ENCODE data around the gene EZR. TPM values are rescaled to one million over a fixed set of nuclear protein-coding genes. Genes with fewer than 3 reads are reported as not detected.

EZR gene
- total RNA-seq, 1 experiment from 2014 or later: 1,402 TPM

GRCh38 chr6:158769234-158769770 lies 49.9 kb downstream of the EZR start:
- TF ChIP-seq CEBPB (IDR thresholded peaks at IDR 0.05; ENCODE audit: low read depth): no peak
- TF ChIP-seq CBX3 (IDR thresholded peaks at IDR 0.05; ENCODE audit: low read depth): no peak
- TF ChIP-seq POLR2AphosphoS5 (IDR thresholded peaks at IDR 0.05; ENCODE audit: low read depth, low read length): peak; percentile 80
- peaks cover 29% of the 10 kb centered on the region; the same call in 1 of the 2 replicates for H4K20me1 ChIP-seq (ENCODE audit: insufficient read depth)
- no peak for ATAC-seq
- no TSS peak for BruUV-seq (replicated peaks)
- H3K9ac ChIP-seq (ENCODE audit: low read length): peak overlapping the region; percentile 18
- no peaks in the 10 kb centered on the region for H3K27me3 ChIP-seq (ENCODE audit: insufficient read depth, low read length)
- peaks cover 13 to 100% of the 10 kb centered on the region in 2 experiments for H3K4me1 ChIP-seq (ENCODE audit: control insufficient read depth in 1 of 2, insufficient read depth in 2 of 2, low read length in 2 of 2)
- H2AFZ ChIP-seq (ENCODE audit: low read depth, low read length, poor library complexity, severe bottlenecking): no peak overlapping the region
- no peak overlapping the region for H3K4me3 ChIP-seq (replicated peaks in 1 of 2; ENCODE audit: low read depth in 1 of 2, low read length in 2 of 2)
- no peaks in the 10 kb centered on the region for H3K9me3 ChIP-seq (ENCODE audit: control insufficient read depth in 1 of 2, insufficient read depth in 1 of 2, low read depth in 1 of 2, low read length in 2 of 2)
- ChIA-PET RAD21 (ENCODE audit: low non-redundant PET in 1 of 2, low total read pairs in 2 of 2, uncharacterized antibody in 2 of 2, unreplicated experiment in 2 of 2) (no interaction called here), POLR2A (interaction anchor here (9.3 kb wide), 1 partner anchor 99 kb away, joined by 39 read pairs; no protein-coding TSS in a partner anchor), CTCF (interaction anchor here (1.1 to 2.5 kb wide), 4 partner anchors 24 to 365 kb away, joined by 3 to 11 read pairs (median 4); no protein-coding TSS in a partner anchor)
- no peak overlapping the region for H3K4me2 ChIP-seq (ENCODE audit: low read length)
- peaks cover 66 to 92% of the 10 kb centered on the region in 2 experiments for H3K36me3 ChIP-seq (ENCODE audit: control insufficient read depth in 1 of 2, insufficient read depth in 2 of 2, low read length in 2 of 2)
- peaks cover 76% of the 10 kb centered on the region for H3K79me2 ChIP-seq (ENCODE audit: insufficient read depth, low read length)
- peak overlapping the region; percentile 57 for H3K27ac ChIP-seq (ENCODE audit: low read depth, low read length)
- no peaks in the 10 kb centered on the region for H3K9me2 ChIP-seq (ENCODE audit: insufficient read depth)
- intact Hi-C loops (cut with micrococcal nuclease): loop anchor here (10.0 kb wide), 1 partner anchor 335 kb away; no protein-coding TSS in a partner anchor
- no peak for DNase-seq (ENCODE audit: low read depth, low spot score)

DNA sequence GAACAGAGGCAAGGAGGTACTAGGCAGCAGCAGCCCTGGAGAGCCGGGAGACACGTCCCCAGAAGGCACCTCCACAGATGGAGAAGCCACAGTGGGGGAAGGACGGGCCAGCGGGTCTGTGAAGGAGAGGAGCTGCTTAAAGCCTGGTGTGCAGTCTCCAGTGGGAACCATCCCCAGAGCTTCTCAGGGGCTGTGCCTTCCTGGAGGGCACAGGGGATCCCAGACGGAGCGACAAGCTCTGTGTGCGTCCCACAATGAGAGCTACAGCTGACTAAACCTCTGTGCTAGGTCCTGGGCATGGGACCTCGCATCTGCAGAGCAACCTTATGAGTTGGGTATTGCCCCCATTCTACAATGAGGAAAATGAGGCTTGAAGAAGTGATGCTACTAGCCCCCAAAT lies 50.7 kb downstream of the EZR start:
- BruUV-seq (replicated peaks): no TSS peak
- peaks cover 68% of the 10 kb centered on the region for H3K79me2 ChIP-seq (ENCODE audit: insufficient read depth, low read length)
- H3K27me3 ChIP-seq (ENCODE audit: insufficient read depth, low read length): no peaks in the 10 kb centered on the region
- ChIA-PET CTCF (interaction anchor here (0.6 to 2.5 kb wide), 4 partner anchors 25 to 77 kb away, joined by 3 to 11 read pairs (median 4); no protein-coding TSS in a partner anchor), RAD21 (ENCODE audit: low non-redundant PET in 1 of 2, low total read pairs in 2 of 2, uncharacterized antibody in 2 of 2, unreplicated experiment in 2 of 2) (no interaction called here), POLR2A (interaction anchor here (0.8 to 9.3 kb wide), 3 partner anchors 25 to 100 kb away, joined by 3 to 39 read pairs (median 3); no protein-coding TSS in a partner anchor)
- no peak for DNase-seq (ENCODE audit: low read depth, low spot score)
- H3K4me2 ChIP-seq (ENCODE audit: low read length): peak overlapping the region; percentile 4; the same call in 1 of the 2 replicates
- H3K27ac ChIP-seq (ENCODE audit: low read depth, low read length): peak overlapping the region; percentile 57
- no peaks in the 10 kb centered on the region for H3K9me3 ChIP-seq (ENCODE audit: control insufficient read depth in 1 of 2, insufficient read depth in 1 of 2, low read depth in 1 of 2, low read length in 2 of 2)
- no peak overlapping the region for H3K4me3 ChIP-seq (replicated peaks in 1 of 2; ENCODE audit: low read depth in 1 of 2, low read length in 2 of 2)
- peaks cover 29% of the 10 kb centered on the region; the same call in 1 of the 2 replicates for H4K20me1 ChIP-seq (ENCODE audit: insufficient read depth)
- intact Hi-C loops (cut with micrococcal nuclease): loop anchor here (10.0 kb wide), 1 partner anchor 336 kb away; no protein-coding TSS in a partner anchor
- H3K9me2 ChIP-seq (ENCODE audit: insufficient read depth): no peaks in the 10 kb centered on the region
- no peak for ATAC-seq
- H3K36me3 ChIP-seq (ENCODE audit: control insufficient read depth in 1 of 2, insufficient read depth in 2 of 2, low read length in 2 of 2): peaks cover 59 to 86% of the 10 kb centered on the region in 2 experiments
- peak overlapping the region; percentile 17; the same call in 1 of the 2 replicates for H3K9ac ChIP-seq (ENCODE audit: low read length)
- no peak overlapping the region for H2AFZ ChIP-seq (ENCODE audit: low read depth, low read length, poor library complexity, severe bottlenecking)
- no peak for TF ChIP-seq YY1 (IDR thresholded peaks at IDR 0.05; ENCODE audit: extremely low read depth, insufficient replicate concordance, low read depth, low read length)
- no peak for TF ChIP-seq CTCF (IDR thresholded peaks at IDR 0.05 in 2 of 3, conservative IDR thresholded peaks at IDR 0.05 in 1 of 3; ENCODE audit: borderline replicate concordance in 1 of 3, insufficient read depth in 1 of 3, low read depth in 2 of 3, low read length in 2 of 3)
- TF ChIP-seq POLR2A (IDR thresholded peaks at IDR 0.05; ENCODE audit: borderline replicate concordance, extremely low read depth, insufficient read depth, insufficient read length): no peak
- no peak for TF ChIP-seq REST (IDR thresholded peaks at IDR 0.05; ENCODE audit: low read depth)
- TF ChIP-seq SRF (IDR thresholded peaks at IDR 0.05; ENCODE audit: low read depth): no peak
- no peak for TF ChIP-seq CBX3 (IDR thresholded peaks at IDR 0.05; ENCODE audit: low read depth)
- TF ChIP-seq ELF1 (IDR thresholded peaks at IDR 0.05; ENCODE audit: borderline replicate concordance, low read depth): no peak
- no peak for TF ChIP-seq EZH2phosphoT487 (IDR thresholded peaks at IDR 0.05; ENCODE audit: borderline replicate concordance)
- no peak for TF ChIP-seq ZNF274 (IDR thresholded peaks at IDR 0.05; ENCODE audit: low read depth, low read length)
- TF ChIP-seq POLR2AphosphoS5 (IDR thresholded peaks at IDR 0.05; ENCODE audit: low read depth, low read length): no peak; the same call in none of the 2 replicates
- H3K4me1 ChIP-seq (ENCODE audit: control insufficient read depth in 1 of 2, insufficient read depth in 2 of 2, low read length in 2 of 2): peaks cover 11 to 100% of the 10 kb centered on the region in 2 experiments

Data from HCT116 (cell line).